CD4-positive, alpha-beta memory T cell (primary cell): ENCODE results near the gene FMNL1. TPM values are rescaled to one million over a fixed set of nuclear protein-coding genes. Genes with fewer than 3 reads are reported as not detected.

Source experiments
- CTCF ChIA-PET: fragments of 350-600 bp; sonication (Branson Sonifier 250); formaldehyde crosslinking; loops from one replicate; lab custom pipeline; 2021; ENCODE audit warnings: inconsistent platforms; ENCODE audit not compliant: partially characterized antibody; lab: Charles Lee
- POLR2A ChIA-PET: fragments of 350-600 bp; sonication (Branson Sonifier 250); formaldehyde crosslinking; loops from one replicate; lab custom pipeline; 2021; ENCODE audit not compliant: partially characterized antibody; lab: Charles Lee
- DNase-seq, 5 donors: peaks; one replicate each; pipeline versions ENCODE4 v3.0.0 to v3.0.0-alpha.2; 2020 to 2022; ENCODE audit warnings: mixed read lengths in 1 of 5
- H3K27ac ChIP-seq: one replicate; pipeline ENCODE4 v1.7.0; 2013; ENCODE audit warnings: low read depth, low read length
- H3K27me3 ChIP-seq: 2 replicates; pipeline ENCODE4 v1.7.0; 2013; ENCODE audit warnings: mild to moderate bottlenecking, low read length, moderate library complexity; ENCODE audit not compliant: insufficient read depth
- H3K36me3 ChIP-seq: 2 replicates; pipeline ENCODE4 v1.7.0; 2013; ENCODE audit warnings: mild to moderate bottlenecking, low read length, moderate library complexity; ENCODE audit not compliant: insufficient read depth
- H3K4me1 ChIP-seq: 2 replicates; pipeline ENCODE4 v1.7.0; 2013; ENCODE audit warnings: mild to moderate bottlenecking, low read length, moderate library complexity; ENCODE audit not compliant: insufficient read depth
- H3K4me3 ChIP-seq, 2 donors: one replicate each; pipeline ENCODE4 v1.7.0; 2013; ENCODE audit warnings: low read length in 2 of 2, mild to moderate bottlenecking in 1 of 2
- H3K9me3 ChIP-seq, 2 donors: one replicate each; pipeline ENCODE4 v1.7.0; 2013; ENCODE audit warnings: low read length in 2 of 2, control low read depth in 1 of 2; ENCODE audit not compliant: control insufficient read depth in 1 of 2
- H3K27ac Mint-ChIP-seq, 7 donors: one replicate each; pipeline ENCODE4 v1.8.0; 2020 to 2021; ENCODE audit warnings: mixed read lengths in 7 of 7, mild to moderate bottlenecking in 6 of 7, inconsistent platforms in 3 of 7, moderate library complexity in 3 of 7
- H3K27me3 Mint-ChIP-seq, 2 donors: one replicate each; pipeline ENCODE4 v1.8.0; 2020 to 2021; ENCODE audit warnings: mixed read lengths in 2 of 2
- H3K36me3 Mint-ChIP-seq, 2 donors: one replicate each; pipeline ENCODE4 v1.8.0; 2020 to 2021; ENCODE audit warnings: mixed read lengths in 2 of 2, inconsistent platforms in 1 of 2, mild to moderate bottlenecking in 1 of 2
- H3K4me1 Mint-ChIP-seq, 4 donors: one replicate each; pipeline ENCODE4 v1.8.0; 2020 to 2021; ENCODE audit warnings: mixed read lengths in 4 of 4, mild to moderate bottlenecking in 1 of 4
- H3K4me3 Mint-ChIP-seq, 8 donors: one replicate each; pipeline ENCODE4 v1.8.0; 2020 to 2021; ENCODE audit warnings: mixed read lengths in 8 of 8, mild to moderate bottlenecking in 7 of 8, moderate library complexity in 6 of 8, inconsistent platforms in 3 of 8
- H3K9me3 Mint-ChIP-seq, 8 donors: one replicate each; pipeline ENCODE4 v1.8.0; 2020 to 2021; ENCODE audit warnings: mixed read lengths in 8 of 8, mild to moderate bottlenecking in 5 of 8, inconsistent platforms in 3 of 8, moderate library complexity in 1 of 8
- intact Hi-C: fragments of 100-400 bp; cut with micrococcal nuclease; formaldehyde crosslinking; loops from one replicate; pipeline ENCODE4 v1.15.1; 2023
- polyA plus RNA-seq, 2 donors: library from polyadenylated mRNA; unstranded; fragments of 300-500 nt; fragmentation: Illumina TruSeq; gene quantifications; one replicate each; pipeline ENCODE4 v1.2.3, GENCODE V29; 2021
- total RNA-seq, 2 experiments: library from RNA; stranded (reverse); gene quantifications; one replicate each; pipeline ENCODE4 v1.2.3, GENCODE V29; 2021

FMNL1 gene
- total RNA-seq (100 to 1,000 TPM; 403 to 405 TPM), polyA plus RNA-seq (10 to 100 TPM in 1 of 2 donors, 1 to 10 TPM in 1; 8.1 to 64.4 TPM)

DNA sequence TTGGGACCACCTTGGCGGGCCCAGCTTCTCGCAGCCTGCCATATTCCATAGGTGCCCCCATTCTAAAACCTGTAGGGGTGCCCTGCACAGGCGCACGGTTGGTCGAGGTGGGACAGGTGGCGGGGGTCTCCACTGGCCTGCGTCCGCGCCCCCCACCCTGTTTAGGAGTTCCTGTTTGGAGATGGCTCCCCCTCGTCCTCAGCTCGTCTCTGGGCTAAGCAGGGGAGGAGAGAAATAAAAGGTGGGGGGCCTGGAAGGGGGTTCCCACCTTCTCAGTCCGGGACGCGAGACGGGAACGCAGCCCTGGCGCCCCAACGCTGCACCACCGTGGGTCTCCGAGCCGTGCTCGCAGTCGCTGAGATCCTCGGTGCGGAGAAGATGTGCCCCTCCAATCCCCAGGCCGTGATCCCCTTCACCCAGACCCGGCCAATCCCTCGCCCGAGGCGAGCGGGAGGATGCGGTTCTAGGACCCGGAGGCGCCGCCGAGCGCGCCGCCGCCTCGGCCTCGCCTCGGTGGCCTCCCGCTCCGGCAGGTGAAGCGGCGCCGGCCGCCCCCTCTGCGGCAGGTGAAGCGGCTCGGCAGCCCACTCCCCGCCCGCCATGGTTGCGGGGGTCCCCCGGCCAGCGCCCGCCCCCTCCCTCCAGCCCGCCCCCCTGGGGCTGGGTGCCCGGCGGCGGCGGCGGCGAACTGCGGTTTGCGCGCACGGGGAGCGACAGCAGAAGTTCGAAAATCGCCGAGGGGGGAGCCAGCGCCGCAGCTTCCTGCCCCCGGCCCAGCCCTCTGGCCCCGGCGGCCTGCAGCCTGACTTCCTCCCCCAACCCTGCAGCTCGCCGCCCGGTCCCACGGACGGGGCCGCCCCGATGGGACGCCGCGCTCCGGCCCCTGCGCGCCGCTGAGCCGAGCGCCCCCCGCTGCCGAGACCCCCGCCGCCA, at the start of gene FMNL1:
Gene FMNL1 (plus strand): TSS at position 805 of the 933 bp plus-strand sequence. CDS start 240 bp downstream, outside the sequence.
- Mint-ChIP-seq H3K4me3 (peak within 1 kb of the TSS; percentile 96 to 100 (median 99)), H3K4me1 (peaks cover 27 to 70% (median 33%) of the 10 kb centered on the region in 4 donors), H3K9me3 (no peaks in the 10 kb centered on the region), H3K36me3 (peaks cover 20 to 65% of the 10 kb centered on the region in 2 donors), H3K27me3 (no peaks in the 10 kb centered on the region), H3K27ac (peak within 1 kb of the TSS; percentile 99 to 100 (median 100))
- peaks cover 47% of the 10 kb centered on the region for H3K4me1 ChIP-seq
- CTCF ChIA-PET: interaction anchor here (0.7 to 10.3 kb wide), 12 partner anchors 12 to 166 kb away, joined by 3 to 449 read pairs (median 14); partner anchors contain the start of gene ACBD4
- DNase-seq: peak; percentile 58 to 73 (median 65)
- H3K36me3 ChIP-seq: peaks cover 13% of the 10 kb centered on the region
- peak within 1 kb of the TSS; percentile 97 for H3K27ac ChIP-seq
- peak within 1 kb of the TSS; percentile 74 to 76 for H3K4me3 ChIP-seq
- no peaks in the 10 kb centered on the region for H3K9me3 ChIP-seq
- POLR2A ChIA-PET: interaction anchor here (0.8 to 24.4 kb wide), 15 partner anchors 21 to 322 kb away, joined by 3 to 1143 read pairs (median 5); partner anchors contain the start of genes ACBD4, EFTUD2, HEXIM1 and HEXIM2
- intact Hi-C loops: no loop called here
- H3K27me3 ChIP-seq: no peaks in the 10 kb centered on the region

DNA sequence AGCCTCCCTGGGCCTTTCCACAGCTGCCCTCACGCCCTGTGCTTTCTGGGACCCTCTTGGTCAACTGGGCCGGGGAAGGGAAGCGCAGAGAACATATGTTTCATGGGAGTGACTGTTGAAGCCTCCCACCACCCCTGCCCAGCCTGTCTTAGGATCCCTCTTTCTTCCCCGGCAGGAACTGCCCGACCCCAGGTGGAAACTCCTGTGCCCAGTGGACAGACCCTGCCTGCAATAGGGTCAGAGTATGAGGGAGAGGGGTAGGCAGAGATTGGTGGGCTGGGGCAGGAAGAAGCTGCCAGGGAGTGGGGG, 49.5 kb upstream of the FMNL1 start:
- no peak overlapping the region for H3K27ac ChIP-seq
- CTCF ChIA-PET: interaction anchor here (1.4 to 3.7 kb wide), 7 partner anchors 9 to 63 kb away, joined by 3 to 29 read pairs (median 12); partner anchors contain the start of gene ACBD4
- Mint-ChIP-seq H3K4me3 (peak overlapping the region in 1 of 8 donors; percentile 51), H3K36me3 (no peaks in the 10 kb centered on the region), H3K27me3 (no peaks in the 10 kb centered on the region), H3K27ac (peak overlapping the region in 1 of 7 donors; percentile 36), H3K9me3 (no peaks in the 10 kb centered on the region), H3K4me1 (peaks cover 5 to 17% (median 12%) of the 10 kb centered on the region in 4 donors)
- peaks cover 16% of the 10 kb centered on the region for H3K4me1 ChIP-seq
- H3K36me3 ChIP-seq: no peaks in the 10 kb centered on the region
- H3K4me3 ChIP-seq: no peak overlapping the region
- no peaks in the 10 kb centered on the region for H3K9me3 ChIP-seq
- POLR2A ChIA-PET: interaction anchor here (0.8 to 5.7 kb wide), 7 partner anchors 11 to 142 kb away, joined by 3 to 65 read pairs (median 4); partner anchors contain the start of genes ACBD4, FMNL1, HEXIM1 and HEXIM2
- intact Hi-C loops: loop anchor here (1.0 to 2.0 kb wide), 2 partner anchors 11 to 23 kb away; partner anchors contain the start of genes HEXIM1 and HEXIM2
- H3K27me3 ChIP-seq: no peaks in the 10 kb centered on the region
- DNase-seq: no peak

- Mint-ChIP-seq H3K9me3 (no peaks in the 10 kb centered on the region), H3K27me3 (no peaks in the 10 kb centered on the region), H3K27ac (peak overlapping the region; percentile 43 to 91 (median 87)), H3K36me3 (no peaks in the 10 kb centered on the region), H3K4me1 (peaks cover 5 to 17% (median 12%) of the 10 kb centered on the region in 4 donors), H3K4me3 (peak overlapping the region; percentile 69 to 87 (median 79))
- intact Hi-C loops: loop anchor here (1.0 to 2.0 kb wide), 2 partner anchors 11 to 24 kb away; partner anchors contain the start of genes HEXIM1 and HEXIM2
- Histone ChIP-seq H3K36me3 (no peaks in the 10 kb centered on the region), H3K4me1 (peaks cover 16% of the 10 kb centered on the region), H3K4me3 (peak overlapping the region; percentile 11 to 46), H3K27ac (peak overlapping the region; percentile 17), H3K9me3 (no peaks in the 10 kb centered on the region), H3K27me3 (no peaks in the 10 kb centered on the region)
- peak; percentile 21 to 44 (median 35) for DNase-seq
- POLR2A ChIA-PET: interaction anchor here (0.5 to 5.7 kb wide), 16 partner anchors 11 to 332 kb away, joined by 3 to 65 read pairs (median 3); partner anchors contain the start of genes ACBD4, FMNL1, HEXIM1 and HEXIM2
- CTCF ChIA-PET: interaction anchor here (0.9 to 3.7 kb wide), 11 partner anchors 9 to 105 kb away, joined by 3 to 29 read pairs (median 7); partner anchors contain the start of genes ACBD4 and HEXIM2
Measured at GRCh38 chr17:45172541-45173286, 49.0 kb upstream of the FMNL1 start.

DNA sequence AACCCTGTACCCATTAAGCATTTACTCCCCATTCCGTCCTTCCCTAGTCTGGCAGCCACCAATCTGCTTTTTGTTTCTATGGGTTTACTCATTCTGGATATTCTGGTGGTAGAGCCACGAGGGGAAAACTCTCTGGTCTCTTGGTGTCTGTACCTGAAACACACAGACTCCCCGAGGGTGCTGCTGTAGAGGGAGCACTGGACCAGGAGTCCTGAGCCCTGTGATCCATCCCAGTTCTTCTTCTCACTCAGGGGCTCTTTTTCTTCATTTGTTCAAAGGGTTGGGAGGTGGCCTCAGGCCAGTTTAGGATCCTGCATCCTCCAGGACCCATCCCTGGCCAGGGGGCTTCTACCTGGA, 45.9 kb upstream of the FMNL1 start:
- Mint-ChIP-seq H3K4me3 (no peak overlapping the region), H3K27ac (peak overlapping the region in 2 of 7 donors; percentile 3 to 43), H3K4me1 (peaks cover 5 to 17% (median 12%) of the 10 kb centered on the region in 4 donors), H3K27me3 (no peaks in the 10 kb centered on the region), H3K36me3 (no peaks in the 10 kb centered on the region), H3K9me3 (no peaks in the 10 kb centered on the region)
- Histone ChIP-seq H3K27ac (no peak overlapping the region), H3K4me1 (peaks cover 16% of the 10 kb centered on the region), H3K36me3 (no peaks in the 10 kb centered on the region), H3K9me3 (no peaks in the 10 kb centered on the region), H3K27me3 (no peaks in the 10 kb centered on the region), H3K4me3 (no peak overlapping the region)
- ChIA-PET POLR2A (interaction anchor here (0.6 to 1.3 kb wide), 2 partner anchors 24 to 27 kb away, joined by 3 to 5 read pairs; partner anchors contain the start of gene HEXIM1), CTCF (interaction anchor here (1.3 kb wide), 1 partner anchor 21 kb away, joined by 8 read pairs; no protein-coding TSS in a partner anchor)
- intact Hi-C loops: no loop called here
- no peak for DNase-seq

- no peak overlapping the region for H3K4me3 Mint-ChIP-seq
- H3K27ac Mint-ChIP-seq: no peak overlapping the region
- peaks cover 6% of the 10 kb centered on the region for H3K4me1 ChIP-seq
- H3K27ac ChIP-seq: no peak overlapping the region
- DNase-seq: no peak
- peaks cover 5 to 10% (median 7%) of the 10 kb centered on the region in 4 donors for H3K4me1 Mint-ChIP-seq
- no peak overlapping the region for H3K4me3 ChIP-seq
- intact Hi-C loops: no loop called here
- ChIA-PET POLR2A (no interaction called here), CTCF (no interaction called here)
- no peaks in the 10 kb centered on the region for H3K27me3 ChIP-seq
- H3K36me3 ChIP-seq: no peaks in the 10 kb centered on the region
- H3K36me3 Mint-ChIP-seq: no peaks in the 10 kb centered on the region
- H3K9me3 ChIP-seq: no peaks in the 10 kb centered on the region
- no peaks in the 10 kb centered on the region for H3K9me3 Mint-ChIP-seq
- no peaks in the 10 kb centered on the region for H3K27me3 Mint-ChIP-seq
Measured at GRCh38 chr17:45177563-45177962, 44.1 kb upstream of the FMNL1 start.

- Mint-ChIP-seq H3K4me3 (no peak overlapping the region), H3K27ac (no peak overlapping the region), H3K4me1 (no peaks in the 10 kb centered on the region), H3K36me3 (no peaks in the 10 kb centered on the region), H3K27me3 (no peaks in the 10 kb centered on the region), H3K9me3 (no peaks in the 10 kb centered on the region)
- no peaks in the 10 kb centered on the region for H3K36me3 ChIP-seq
- no peaks in the 10 kb centered on the region for H3K9me3 ChIP-seq
- POLR2A ChIA-PET: no interaction called here
- no peaks in the 10 kb centered on the region for H3K27me3 ChIP-seq
- no peaks in the 10 kb centered on the region for H3K4me1 ChIP-seq
- H3K4me3 ChIP-seq: no peak overlapping the region
- CTCF ChIA-PET: interaction anchor here (1.0 to 2.5 kb wide), 3 partner anchors 13 to 49 kb away, joined by 4 to 12 read pairs (median 4); partner anchors contain the start of gene ACBD4
- no peak for DNase-seq
- H3K27ac ChIP-seq: no peak overlapping the region
- intact Hi-C loops: no loop called here
Measured at GRCh38 chr17:45184144-45184543, 37.5 kb upstream of the FMNL1 start.
